HL-60 (cell line): ENCODE measurements around the gene CTSA.

Experiments used
- POLR2AphosphoS5 ChIP-seq: IDR thresholded peaks from 2 replicates; pipeline ENCODE4 v1.6.1; 2012; ENCODE audit warnings: low read depth
- REST ChIP-seq: IDR thresholded peaks from 2 replicates; pipeline ENCODE4 v1.6.1; 2012; ENCODE audit warnings: low read depth; ENCODE audit not compliant: insufficient replicate concordance
- TF ChIP-seq, protein P1 (sequence below): IDR thresholded peaks from one replicate; pipeline ENCODE4 v1.5.1; 2011; ENCODE audit warnings: low read length, control low read depth, inconsistent platforms; ENCODE audit not compliant: insufficient read depth

DNA sequence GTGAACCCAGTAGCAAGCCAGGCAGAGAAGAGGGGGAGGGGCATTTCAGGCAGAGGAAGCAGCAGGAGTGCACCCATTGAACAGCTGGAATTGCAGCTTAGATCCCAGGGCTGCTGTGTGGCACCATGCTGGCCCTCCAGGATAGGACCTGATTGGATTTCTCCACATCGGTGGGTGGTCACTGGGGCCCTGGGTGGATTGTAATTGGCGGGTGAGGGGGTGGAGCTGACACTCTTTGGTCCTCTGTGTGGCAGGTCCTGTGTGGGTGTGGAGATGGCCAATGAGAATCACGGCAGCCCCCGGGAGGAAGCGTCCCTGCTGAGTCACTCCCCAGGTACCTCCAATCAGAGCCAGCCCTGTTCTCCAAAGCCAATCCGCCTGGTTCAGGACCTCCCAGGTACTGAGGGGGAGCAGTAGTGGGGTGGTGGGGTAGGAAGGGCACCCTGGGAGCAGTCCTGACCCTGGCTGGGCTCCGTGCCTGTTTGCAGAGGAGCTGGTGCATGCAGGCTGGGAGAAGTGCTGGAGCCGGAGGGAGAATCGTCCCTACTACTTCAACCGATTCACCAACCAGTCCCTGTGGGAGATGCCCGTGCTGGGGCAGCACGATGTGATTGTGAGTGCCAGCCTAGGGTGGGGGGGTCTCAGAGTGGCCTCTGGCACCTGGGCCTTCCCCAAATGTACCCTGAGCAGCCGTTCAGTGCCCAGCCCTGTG, 47.7 kb downstream of the CTSA start:
- TF ChIP-seq POLR2AphosphoS5: no peak
- TF ChIP-seq REST: no peak
- TF ChIP-seq, protein P1, sequence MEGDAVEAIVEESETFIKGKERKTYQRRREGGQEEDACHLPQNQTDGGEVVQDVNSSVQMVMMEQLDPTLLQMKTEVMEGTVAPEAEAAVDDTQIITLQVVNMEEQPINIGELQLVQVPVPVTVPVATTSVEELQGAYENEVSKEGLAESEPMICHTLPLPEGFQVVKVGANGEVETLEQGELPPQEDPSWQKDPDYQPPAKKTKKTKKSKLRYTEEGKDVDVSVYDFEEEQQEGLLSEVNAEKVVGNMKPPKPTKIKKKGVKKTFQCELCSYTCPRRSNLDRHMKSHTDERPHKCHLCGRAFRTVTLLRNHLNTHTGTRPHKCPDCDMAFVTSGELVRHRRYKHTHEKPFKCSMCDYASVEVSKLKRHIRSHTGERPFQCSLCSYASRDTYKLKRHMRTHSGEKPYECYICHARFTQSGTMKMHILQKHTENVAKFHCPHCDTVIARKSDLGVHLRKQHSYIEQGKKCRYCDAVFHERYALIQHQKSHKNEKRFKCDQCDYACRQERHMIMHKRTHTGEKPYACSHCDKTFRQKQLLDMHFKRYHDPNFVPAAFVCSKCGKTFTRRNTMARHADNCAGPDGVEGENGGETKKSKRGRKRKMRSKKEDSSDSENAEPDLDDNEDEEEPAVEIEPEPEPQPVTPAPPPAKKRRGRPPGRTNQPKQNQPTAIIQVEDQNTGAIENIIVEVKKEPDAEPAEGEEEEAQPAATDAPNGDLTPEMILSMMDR: no peak
